ENCODE data around the gene COPS2.
"Not testable (repeated sequence)": the region's sequence is repeated elsewhere in the genome, so short reads cannot be mapped to it uniquely, and the experiment has no call there.

GRCh38 chr15:49175582-49176397 lies 20.4 kb upstream of the COPS2 start:
- not testable (repeated sequence) for TF ChIP-seq CTCF (IDR thresholded peaks at IDR 0.05 in 8 of 11, conservative IDR thresholded peaks at IDR 0.05 in 3 of 11); POLR2A (IDR thresholded peaks at IDR 0.05)

All from spleen (tissue), 7 donors.